ENCODE results near the gene TTC7B. TPM values are rescaled to one million over a fixed set of nuclear protein-coding genes. Genes with fewer than 3 reads are reported as not detected.

TTC7B gene
- total RNA-seq, 1 donor from 2014 or later = 40.4 TPM

DNA sequence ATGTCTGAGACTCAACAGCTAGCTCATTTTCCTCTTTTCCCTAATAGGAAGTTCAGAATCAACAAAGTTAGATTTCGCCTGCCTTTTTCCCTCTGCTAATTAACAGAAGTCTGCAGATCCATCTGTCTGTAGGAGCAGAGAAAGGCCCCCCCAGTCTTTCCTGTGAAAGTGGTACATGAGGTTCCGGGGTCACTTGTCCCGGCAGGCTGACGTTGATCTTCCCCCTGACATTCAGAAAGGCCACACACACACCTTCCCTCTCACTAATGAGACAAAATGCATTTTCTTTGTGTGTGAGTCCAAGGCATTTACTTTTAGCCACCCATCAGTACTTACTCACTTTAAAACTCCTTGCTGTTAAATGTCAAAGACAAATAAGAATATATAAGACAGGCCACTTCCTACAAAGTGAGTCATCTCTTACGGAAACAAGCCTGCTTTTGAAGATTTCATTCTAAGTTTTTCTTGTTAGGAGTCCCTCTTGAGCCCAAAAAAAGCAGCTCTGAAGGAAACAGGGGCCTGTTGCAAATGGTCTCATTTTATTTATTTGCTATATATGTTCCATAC lies 138.7 kb downstream of the TTC7B start:
- Mint-ChIP-seq H3K36me3 (peaks cover 23% of the 10 kb centered on the region), H3K9me3 (no peaks in the 10 kb centered on the region), H3K27me3 (no peaks in the 10 kb centered on the region), H3K4me3 (no peak overlapping the region), H3K4me1 (ENCODE audit: unreplicated experiment) (peaks cover 19% of the 10 kb centered on the region), H3K27ac (peak overlapping the region; percentile 47)
- DNase-seq (ENCODE audit: extremely low spot score, unreplicated experiment) = no peak
- TF ChIP-seq, protein P1, sequence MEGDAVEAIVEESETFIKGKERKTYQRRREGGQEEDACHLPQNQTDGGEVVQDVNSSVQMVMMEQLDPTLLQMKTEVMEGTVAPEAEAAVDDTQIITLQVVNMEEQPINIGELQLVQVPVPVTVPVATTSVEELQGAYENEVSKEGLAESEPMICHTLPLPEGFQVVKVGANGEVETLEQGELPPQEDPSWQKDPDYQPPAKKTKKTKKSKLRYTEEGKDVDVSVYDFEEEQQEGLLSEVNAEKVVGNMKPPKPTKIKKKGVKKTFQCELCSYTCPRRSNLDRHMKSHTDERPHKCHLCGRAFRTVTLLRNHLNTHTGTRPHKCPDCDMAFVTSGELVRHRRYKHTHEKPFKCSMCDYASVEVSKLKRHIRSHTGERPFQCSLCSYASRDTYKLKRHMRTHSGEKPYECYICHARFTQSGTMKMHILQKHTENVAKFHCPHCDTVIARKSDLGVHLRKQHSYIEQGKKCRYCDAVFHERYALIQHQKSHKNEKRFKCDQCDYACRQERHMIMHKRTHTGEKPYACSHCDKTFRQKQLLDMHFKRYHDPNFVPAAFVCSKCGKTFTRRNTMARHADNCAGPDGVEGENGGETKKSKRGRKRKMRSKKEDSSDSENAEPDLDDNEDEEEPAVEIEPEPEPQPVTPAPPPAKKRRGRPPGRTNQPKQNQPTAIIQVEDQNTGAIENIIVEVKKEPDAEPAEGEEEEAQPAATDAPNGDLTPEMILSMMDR (conservative IDR thresholded peaks at IDR 0.05) = no peak

DNA sequence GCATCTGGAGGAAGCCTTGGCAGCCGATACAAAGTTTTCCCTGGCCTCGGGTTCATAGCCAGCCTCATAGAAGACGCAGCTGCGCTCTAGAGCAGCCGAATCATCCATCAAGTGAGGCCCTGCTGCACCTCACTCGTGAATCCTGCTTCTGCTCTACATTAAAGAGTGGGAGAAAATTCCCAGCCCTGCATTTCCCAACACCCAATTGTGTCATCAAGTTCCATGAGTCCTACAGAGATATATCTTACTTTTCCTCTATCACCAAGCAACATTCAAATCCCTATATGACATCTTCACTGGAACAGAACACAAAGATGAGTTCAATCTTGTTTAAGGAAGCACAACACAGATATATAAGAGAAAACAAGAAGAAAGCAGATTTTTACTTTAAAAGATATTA lies 139.3 kb downstream of the TTC7B start:
- no peak overlapping the region for H3K27ac Mint-ChIP-seq
- no peak for DNase-seq (ENCODE audit: extremely low spot score, unreplicated experiment)
- peaks cover 19% of the 10 kb centered on the region for H3K4me1 Mint-ChIP-seq (ENCODE audit: unreplicated experiment)
- H3K4me3 Mint-ChIP-seq = no peak overlapping the region
- H3K36me3 Mint-ChIP-seq = peaks cover 23% of the 10 kb centered on the region
- TF ChIP-seq, protein P1 (conservative IDR thresholded peaks at IDR 0.05) = no peak
- no peaks in the 10 kb centered on the region for H3K9me3 Mint-ChIP-seq
- no peaks in the 10 kb centered on the region for H3K27me3 Mint-ChIP-seq

DNA sequence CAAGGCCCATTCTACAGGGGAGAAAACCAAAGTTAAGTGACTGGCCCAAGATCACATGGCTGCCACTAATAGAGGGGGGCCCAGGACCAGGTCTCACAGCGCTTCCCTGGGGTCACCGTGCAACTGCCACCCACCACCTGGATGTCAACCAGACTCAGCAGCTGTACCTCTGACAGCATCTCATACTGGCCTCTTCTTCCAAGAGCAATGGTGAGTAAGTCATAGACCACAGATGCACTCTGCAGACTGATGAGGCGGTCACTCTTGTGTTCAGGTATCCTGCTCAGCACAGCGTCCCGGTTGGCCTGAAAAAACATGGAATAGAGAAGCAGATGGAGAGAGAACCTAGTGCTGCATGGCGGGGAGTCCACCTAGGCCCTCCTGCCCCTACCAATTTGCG lies 139.9 kb downstream of the TTC7B start:
- H3K4me1 Mint-ChIP-seq (ENCODE audit: unreplicated experiment) = peaks cover 17% of the 10 kb centered on the region
- H3K27me3 Mint-ChIP-seq = no peaks in the 10 kb centered on the region
- H3K4me3 Mint-ChIP-seq = no peak overlapping the region
- H3K36me3 Mint-ChIP-seq = peaks cover 23% of the 10 kb centered on the region
- TF ChIP-seq, protein P1 (conservative IDR thresholded peaks at IDR 0.05) = no peak
- DNase-seq (ENCODE audit: extremely low spot score, unreplicated experiment) = no peak
- H3K27ac Mint-ChIP-seq = no peak overlapping the region
- H3K9me3 Mint-ChIP-seq = no peaks in the 10 kb centered on the region

DNA sequence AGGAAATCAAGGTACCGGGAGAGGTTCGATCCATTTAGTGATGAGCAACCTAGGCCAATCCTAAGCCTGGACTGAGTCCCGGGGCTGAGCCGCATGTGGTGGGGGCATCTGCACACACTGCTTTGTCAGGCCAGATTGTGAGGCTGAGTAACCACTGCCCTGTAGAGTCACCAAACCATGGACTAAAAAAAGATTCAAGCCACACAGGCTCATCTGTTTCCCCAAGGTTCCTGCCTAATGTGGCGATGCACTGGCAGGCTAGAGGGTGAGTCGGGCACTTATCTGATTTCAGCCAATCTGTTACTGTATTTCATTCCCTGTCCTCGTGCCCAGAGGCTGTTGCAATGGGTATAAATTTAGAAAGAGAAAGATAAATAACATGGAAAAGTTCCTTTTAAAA lies 140.8 kb downstream of the TTC7B start:
- Mint-ChIP-seq H3K4me3 (no peak overlapping the region), H3K4me1 (ENCODE audit: unreplicated experiment) (peaks cover 13% of the 10 kb centered on the region), H3K27me3 (no peaks in the 10 kb centered on the region), H3K36me3 (peaks cover 23% of the 10 kb centered on the region), H3K27ac (no peak overlapping the region), H3K9me3 (no peaks in the 10 kb centered on the region)
- TF ChIP-seq, protein P1 (conservative IDR thresholded peaks at IDR 0.05) = no peak
- DNase-seq (ENCODE audit: extremely low spot score, unreplicated experiment) = no peak

DNA sequence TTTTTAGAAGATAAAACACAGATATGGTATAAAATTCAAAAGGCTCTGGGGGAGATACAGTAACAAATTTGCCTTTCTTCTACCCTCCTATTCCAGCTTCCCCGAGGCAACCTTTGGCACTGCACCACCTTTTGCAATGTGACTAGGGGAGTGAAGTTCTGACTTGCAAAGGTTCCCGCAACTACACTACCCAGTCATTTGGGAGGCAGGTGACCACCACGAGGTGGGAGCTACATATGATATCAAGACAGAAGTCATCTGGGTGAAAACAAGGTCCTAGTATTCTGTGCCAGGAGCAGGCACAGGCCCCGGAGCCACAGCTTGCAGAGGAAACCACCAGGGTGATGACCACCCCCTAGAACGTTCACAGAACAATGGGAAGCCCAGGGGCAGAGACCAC lies 141.5 kb downstream of the TTC7B start:
- Mint-ChIP-seq H3K9me3 (peaks cover 3% of the 10 kb centered on the region), H3K36me3 (peaks cover 28% of the 10 kb centered on the region), H3K27ac (no peak overlapping the region), H3K4me1 (ENCODE audit: unreplicated experiment) (peaks cover 13% of the 10 kb centered on the region), H3K27me3 (no peaks in the 10 kb centered on the region), H3K4me3 (no peak overlapping the region)
- no peak for DNase-seq (ENCODE audit: extremely low spot score, unreplicated experiment)
- TF ChIP-seq, protein P1 (conservative IDR thresholded peaks at IDR 0.05) = no peak

All from type B pancreatic cell (in vitro differentiated cells).